BJ (cell line): ENCODE results near the gene CAMK4. TPM values are rescaled to one million over a fixed set of nuclear protein-coding genes. Genes with fewer than 3 reads are reported as not detected.
"Not testable (repeated sequence)": the region's sequence is repeated elsewhere in the genome, so short reads cannot be mapped to it uniquely, and the experiment has no call there.

ENCODE experiments used
- CTCF ChIA-PET: fragments of 350-600 bp; formaldehyde crosslinking; extraction: SDS; loops from one replicate; lab custom pipeline; 2021; ENCODE audit warnings: antibody characterized with exemption, inconsistent platforms; lab: Yijun Ruan, JAX
- POLR2A ChIA-PET: fragments of 300-600 bp; sonication (Branson Sonifier 250); formaldehyde crosslinking; extraction: SDS; loops from one replicate; lab custom pipeline; 2021; ENCODE audit warnings: antibody characterized with exemption; lab: Charles Lee
- DNase-seq: peaks from one replicate; pipeline ENCODE4 v3.0.0-alpha.2; 2011; ENCODE audit warnings: low read depth
- H3K27me3 ChIP-seq: 2 replicates; pipeline ENCODE4 v1.6.0; 2011; ENCODE audit warnings: low read length; ENCODE audit not compliant: control insufficient read depth, insufficient read depth
- H3K36me3 ChIP-seq: 2 replicates; pipeline ENCODE4 v1.5.1; 2011; ENCODE audit warnings: low read length; ENCODE audit not compliant: control insufficient read depth, insufficient read depth
- H3K4me3 ChIP-seq: 2 replicates; pipeline ENCODE4 v1.5.1; 2011; ENCODE audit warnings: low read depth, mild to moderate bottlenecking, control low read depth, low read length
- CTCF ChIP-seq: IDR thresholded peaks from 2 replicates; pipeline ENCODE4 v1.5.1; 2011; ENCODE audit warnings: low read depth, mild to moderate bottlenecking, control low read depth, inconsistent platforms, low read length, moderate library complexity; ENCODE audit not compliant: insufficient read depth
- polyA plus RNA-seq: library from polyadenylated mRNA; depleted of rRNA; stranded (reverse); fragments of >200 nt; gene quantifications from 2 replicates; pipeline ENCODE4 v1.2.3, GENCODE V29; 2011

Gene CAMK4
- polyA plus RNA-seq, 1 experiment = 0.78 TPM

- POLR2A ChIA-PET = no interaction called here
- DNase-seq = no peak
- H3K27me3 ChIP-seq = no peaks in the 10 kb centered on the region
- no peaks in the 10 kb centered on the region for H3K36me3 ChIP-seq
- TF ChIP-seq CTCF = no peak
- no peak overlapping the region for H3K4me3 ChIP-seq
- CTCF ChIA-PET = interaction anchor here (1.4 kb wide), 1 partner anchor 13 kb away, joined by 6 read pairs; no protein-coding TSS in a partner anchor
These were observed 28.8 kb downstream of the CAMK4 start for GRCh38 chr5:111252799-111253545.

GRCh38 chr5:111254613-111255012 is 30.4 kb downstream of the CAMK4 start:
- Histone ChIP-seq H3K4me3 (no peak overlapping the region), H3K36me3 (no peaks in the 10 kb centered on the region), H3K27me3 (no peaks in the 10 kb centered on the region)
- DNase-seq = no peak
- ChIA-PET POLR2A (no interaction called here), CTCF (interaction anchor here (2.1 kb wide), 1 partner anchor 19 kb away, joined by 5 read pairs; no protein-coding TSS in a partner anchor)
- no peak for TF ChIP-seq CTCF

- POLR2A ChIA-PET = no interaction called here
- no peak for DNase-seq
- H3K27me3 ChIP-seq = no peaks in the 10 kb centered on the region
- CTCF ChIA-PET = interaction anchor here (2.1 kb wide), 1 partner anchor 20 kb away, joined by 5 read pairs; no protein-coding TSS in a partner anchor
- no peak for TF ChIP-seq CTCF
- H3K4me3 ChIP-seq = no peak overlapping the region
- no peaks in the 10 kb centered on the region for H3K36me3 ChIP-seq
These were observed 31.0 kb downstream of the CAMK4 start for GRCh38 chr5:111255169-111255568.

GRCh38 chr5:111256128-111256527 is 31.9 kb downstream of the CAMK4 start:
- Histone ChIP-seq H3K4me3 (no peak overlapping the region), H3K27me3 (no peaks in the 10 kb centered on the region), H3K36me3 (no peaks in the 10 kb centered on the region)
- CTCF ChIA-PET = interaction anchor here (2.1 kb wide), 1 partner anchor 20 kb away, joined by 5 read pairs; no protein-coding TSS in a partner anchor
- DNase-seq = no peak
- no peak for TF ChIP-seq CTCF
- POLR2A ChIA-PET = no interaction called here

- POLR2A ChIA-PET, CTCF ChIA-PET, H3K36me3 ChIP-seq: not testable (repeated sequence)
These were observed 33.4 kb downstream of the CAMK4 start for GRCh38 chr5:111257610-111258009.

More at GRCh38 chr5:111257610-111258009, 33.4 kb downstream of the CAMK4 start:
- DNase-seq, H3K4me3 ChIP-seq, H3K27me3 ChIP-seq: not testable (repeated sequence)
